ENCODE measurements around the gene PDE8A.
"Not testable (repeated sequence)": the region's sequence is repeated elsewhere in the genome, so short reads cannot be mapped to it uniquely, and the experiment has no call there.

PDE8A gene

DNA sequence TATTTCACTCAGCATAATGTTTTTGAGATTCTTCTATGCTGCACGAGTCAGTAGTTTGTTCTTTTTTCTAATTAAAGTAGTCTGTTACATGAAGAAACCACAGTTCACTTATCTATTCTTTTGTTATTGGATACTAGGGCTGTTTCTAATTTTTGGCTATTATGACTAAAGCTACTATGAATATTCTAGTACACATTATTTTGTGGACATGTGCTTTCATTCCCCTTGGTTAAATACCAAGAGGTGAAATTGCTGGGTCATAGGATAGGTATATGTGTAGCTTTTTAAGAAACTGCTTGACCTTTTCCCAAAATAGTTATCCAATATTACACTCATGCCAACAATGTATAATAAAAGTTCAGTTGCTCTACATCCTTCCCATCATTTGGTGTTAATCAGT is 8.9 kb downstream of the PDE8A start:
- DNase-seq (ENCODE audit: low read depth, low spot score), result no peak

- no peak for DNase-seq (ENCODE audit: low read depth, low spot score)
Observed at GRCh38 chr15:84991014-84991712, 9.5 kb downstream of the PDE8A start.

DNA sequence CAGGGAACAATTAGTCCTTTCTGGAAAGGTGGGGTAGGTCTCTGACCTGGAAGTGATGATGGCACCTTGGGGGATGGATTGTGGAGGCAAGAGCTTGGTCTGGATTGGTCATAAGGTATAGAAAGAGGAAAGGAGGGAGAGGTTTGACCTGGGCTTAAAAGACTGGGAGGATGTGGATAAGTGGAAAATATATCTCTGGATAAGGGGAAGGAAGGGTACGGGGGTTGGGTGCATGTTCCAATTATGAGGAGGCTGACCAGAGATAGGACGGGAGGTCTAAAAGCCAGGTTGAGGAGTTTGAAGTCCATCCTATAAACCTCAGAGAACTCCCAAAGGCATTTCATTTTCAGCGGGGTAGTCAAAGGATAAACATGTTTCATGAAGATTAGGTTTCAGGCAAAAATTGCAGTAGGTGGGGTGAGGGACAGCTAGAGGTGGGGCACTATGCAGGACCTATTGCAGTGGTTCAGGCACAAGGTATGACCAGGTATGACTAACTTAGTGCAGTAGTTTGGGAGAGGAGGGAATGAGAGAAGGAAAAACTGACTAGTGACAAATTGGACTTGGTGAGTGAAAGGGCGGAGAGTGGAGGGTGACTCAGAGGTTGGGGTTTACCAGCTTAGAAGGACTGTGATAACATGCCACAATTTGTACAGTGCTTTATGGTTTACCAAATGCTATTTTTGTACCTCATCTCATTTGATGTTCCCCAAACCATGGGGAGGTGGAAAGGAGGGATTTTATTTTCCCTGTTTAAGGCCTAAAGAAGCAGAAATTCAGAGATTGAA is 10.7 kb downstream of the PDE8A start:
- DNase-seq (ENCODE audit: low read depth, low spot score), result no peak

GRCh38 chr15:84996055-84996454 is 14.4 kb downstream of the PDE8A start:
- DNase-seq (ENCODE audit: low read depth, low spot score), result no peak

DNA sequence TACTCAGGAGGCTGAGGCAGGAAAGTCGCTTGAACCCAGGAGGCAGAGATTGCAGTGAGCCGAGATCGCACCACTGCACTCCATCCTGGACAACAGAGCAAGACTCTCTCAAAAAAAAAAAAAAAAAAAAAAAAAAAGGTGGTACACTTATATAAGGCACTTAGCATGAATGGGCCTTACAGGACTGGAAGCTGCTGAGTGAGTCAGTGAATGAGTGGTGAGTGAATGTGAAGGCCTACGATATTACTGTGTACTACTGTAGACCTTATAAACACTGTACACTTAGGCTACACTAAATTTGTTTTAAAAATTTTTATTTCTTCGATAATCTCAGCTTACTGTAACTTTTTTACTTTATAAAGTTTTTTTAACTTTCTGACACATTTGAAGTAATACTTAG is 15.1 kb downstream of the PDE8A start:
- not testable (repeated sequence) for DNase-seq (ENCODE audit: low read depth, low spot score)

DNA sequence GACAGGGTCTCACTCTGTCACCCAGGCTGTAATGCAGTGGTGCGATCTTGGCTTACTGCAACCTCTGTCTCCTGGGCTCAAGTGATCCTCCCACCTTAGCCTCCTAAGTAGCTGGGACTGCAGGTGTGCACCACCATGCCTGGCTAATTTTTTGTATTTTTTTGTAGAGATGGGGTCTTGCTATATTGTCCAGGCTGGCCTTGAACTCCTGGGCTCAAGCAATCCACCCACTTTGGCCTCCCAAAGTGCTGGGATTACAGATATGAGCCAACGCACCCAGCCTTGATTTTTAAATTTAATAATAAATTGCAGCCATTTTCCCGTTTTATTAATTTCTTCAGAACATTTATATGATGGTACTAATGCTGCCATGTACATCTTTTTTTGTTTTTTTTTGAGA is 15.6 kb downstream of the PDE8A start:
- not testable (repeated sequence) for DNase-seq (ENCODE audit: low read depth, low spot score)

DNA sequence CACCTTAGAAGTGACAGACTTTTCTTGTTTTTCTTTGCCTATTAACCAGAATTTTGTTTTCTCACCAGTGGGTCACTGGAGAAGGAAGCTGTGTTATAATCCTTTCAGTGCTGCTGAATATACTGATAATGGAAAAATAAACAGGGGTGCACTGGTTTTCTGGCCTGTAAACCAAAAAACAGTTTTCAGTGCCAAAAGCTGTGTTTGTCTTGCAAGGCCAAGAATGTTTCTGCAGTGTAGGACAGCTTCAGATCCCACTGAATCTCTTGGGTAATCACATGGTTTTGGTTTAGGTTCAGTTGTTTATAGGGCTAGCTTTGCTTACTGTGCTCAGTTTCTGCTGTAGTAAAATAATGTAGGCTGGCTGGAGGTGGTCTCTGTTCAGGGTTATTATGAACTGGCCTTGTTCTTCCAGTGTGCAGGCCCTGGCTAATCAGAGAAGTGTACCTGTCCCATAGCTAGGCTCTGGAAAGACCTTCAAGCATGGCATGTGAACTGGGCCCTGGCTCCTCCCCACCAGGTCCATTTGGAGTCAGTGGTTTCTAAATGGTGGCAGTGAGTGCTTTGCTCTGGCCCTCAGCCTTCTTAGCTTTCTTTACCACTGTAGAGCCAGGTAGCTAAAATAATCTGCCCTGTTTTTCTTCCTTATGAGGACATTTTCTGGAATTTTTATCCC is 18.7 kb downstream of the PDE8A start:
- DNase-seq (ENCODE audit: low read depth, low spot score), result no peak

DNA sequence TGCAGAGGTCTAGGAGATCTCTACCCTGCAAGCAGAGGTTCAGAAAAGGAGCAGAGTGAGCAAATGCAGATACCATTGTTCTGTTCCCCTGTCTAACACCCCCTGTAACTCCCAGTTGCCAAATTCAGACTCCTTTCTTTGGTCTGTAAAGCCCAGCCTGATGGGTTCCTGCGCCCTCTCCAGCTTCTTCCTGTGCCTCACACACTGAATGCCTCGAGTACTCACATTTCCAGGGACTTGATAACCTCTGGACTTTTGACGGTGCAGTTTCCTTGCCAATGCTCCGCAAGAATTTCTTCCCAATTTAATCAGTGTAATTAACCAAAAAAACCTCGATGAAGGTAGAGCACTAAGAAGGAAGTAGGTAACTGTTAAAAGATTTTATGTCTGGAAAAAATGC is 19.3 kb downstream of the PDE8A start:
- DNase-seq (ENCODE audit: low read depth, low spot score), result no peak

- DNase-seq (ENCODE audit: low read depth, low spot score), result no peak
Observed at GRCh38 chr15:85002517-85002916, 20.9 kb downstream of the PDE8A start.

DNA sequence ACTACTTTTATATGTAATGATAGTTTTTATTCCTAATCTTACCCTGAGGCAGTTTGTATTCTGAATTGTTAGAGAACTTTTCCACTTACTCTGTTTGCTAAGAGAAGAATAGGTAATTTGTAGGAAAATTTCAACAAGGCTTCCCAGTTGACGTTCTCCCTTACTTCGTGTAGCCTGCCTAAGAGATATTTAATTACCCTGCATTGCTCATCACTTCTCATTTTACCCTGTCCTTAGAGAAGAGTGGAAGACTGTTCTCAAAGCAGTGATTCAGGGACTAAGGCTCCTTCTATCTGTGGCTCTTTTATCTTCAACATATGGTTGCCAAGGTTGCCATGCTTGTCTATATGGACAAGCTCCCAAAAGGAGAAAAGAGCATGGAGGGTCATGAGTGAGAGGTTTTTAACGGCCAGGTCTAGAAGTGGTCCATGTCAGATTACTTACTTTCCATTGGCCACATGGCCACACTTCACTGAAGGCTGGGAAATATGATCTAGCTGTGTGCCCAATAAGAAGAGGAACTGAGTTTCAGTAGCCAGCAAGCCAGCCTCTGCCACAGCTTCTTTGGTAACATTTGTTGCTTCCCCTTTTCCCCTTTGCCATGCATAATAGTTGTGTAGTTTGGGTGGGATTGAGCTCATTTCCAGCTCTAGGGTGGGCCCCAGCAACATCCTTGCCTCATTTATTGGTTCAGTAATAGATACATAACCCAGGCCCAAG is 22.1 kb downstream of the PDE8A start:
- no peak for DNase-seq (ENCODE audit: low read depth, low spot score)

DNA sequence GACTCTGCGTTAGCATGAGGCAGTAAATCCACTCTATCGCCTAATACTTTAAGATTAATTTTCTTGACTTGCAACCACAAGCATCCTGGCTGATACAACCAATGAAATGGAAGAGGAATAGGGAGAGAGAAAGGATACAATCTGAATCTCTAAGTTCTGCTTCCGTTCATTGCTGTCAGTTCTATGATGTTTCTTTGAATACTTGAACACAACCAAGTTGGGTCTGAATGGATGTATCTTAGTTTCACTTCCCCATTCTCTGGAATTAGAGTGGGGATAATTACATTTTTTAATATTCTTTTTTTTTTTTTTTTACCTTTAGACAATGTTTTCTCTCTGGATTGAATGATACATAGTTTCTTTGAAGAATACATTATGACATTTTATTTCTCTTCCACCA is 22.9 kb downstream of the PDE8A start:
- no peak for DNase-seq (ENCODE audit: low read depth, low spot score)

DNA sequence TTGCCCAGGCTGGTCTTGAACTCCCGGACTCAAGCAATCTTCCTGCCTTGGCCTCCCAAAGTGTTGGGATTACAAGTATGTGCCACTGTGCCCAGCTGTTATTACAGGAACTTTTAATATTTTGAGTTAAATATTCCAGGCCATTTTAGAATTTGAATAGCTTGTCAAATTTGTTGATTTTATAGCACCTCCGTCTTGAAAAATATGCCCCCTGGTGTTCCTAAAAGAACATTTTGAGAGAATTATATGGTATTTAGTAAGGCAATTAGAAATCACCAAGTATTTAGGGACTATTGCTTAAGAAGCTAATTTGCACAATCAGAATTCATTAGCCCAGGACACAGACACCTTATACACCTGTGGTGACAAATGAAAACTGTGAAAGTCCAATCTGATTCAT is 23.7 kb downstream of the PDE8A start:
- DNase-seq (ENCODE audit: low read depth, low spot score), result no peak

- no peak for DNase-seq (ENCODE audit: low read depth, low spot score)
Observed at GRCh38 chr15:85005746-85006145, 24.1 kb downstream of the PDE8A start.

DNA sequence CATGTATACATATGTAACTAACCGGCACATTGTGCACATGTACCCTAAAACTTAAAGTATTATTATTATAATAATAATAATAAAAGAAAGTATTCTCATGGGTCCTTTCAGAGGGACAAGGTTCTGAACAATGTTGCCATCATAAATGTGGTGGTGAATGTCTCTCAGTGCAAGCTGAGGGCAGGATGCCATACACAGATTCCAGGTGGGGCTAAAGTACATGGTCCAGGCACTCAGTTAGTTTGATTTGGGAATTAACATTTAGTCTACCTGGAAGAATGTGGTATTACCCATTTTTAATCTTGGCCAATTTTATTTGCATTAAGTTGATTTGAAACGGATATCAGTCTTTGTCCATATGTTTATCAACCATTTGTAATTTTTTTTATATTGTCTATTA is 24.5 kb downstream of the PDE8A start:
- DNase-seq (ENCODE audit: low read depth, low spot score), result no peak

- no peak for DNase-seq (ENCODE audit: low read depth, low spot score)
Observed at GRCh38 chr15:85006655-85007054, 25.0 kb downstream of the PDE8A start.

DNA sequence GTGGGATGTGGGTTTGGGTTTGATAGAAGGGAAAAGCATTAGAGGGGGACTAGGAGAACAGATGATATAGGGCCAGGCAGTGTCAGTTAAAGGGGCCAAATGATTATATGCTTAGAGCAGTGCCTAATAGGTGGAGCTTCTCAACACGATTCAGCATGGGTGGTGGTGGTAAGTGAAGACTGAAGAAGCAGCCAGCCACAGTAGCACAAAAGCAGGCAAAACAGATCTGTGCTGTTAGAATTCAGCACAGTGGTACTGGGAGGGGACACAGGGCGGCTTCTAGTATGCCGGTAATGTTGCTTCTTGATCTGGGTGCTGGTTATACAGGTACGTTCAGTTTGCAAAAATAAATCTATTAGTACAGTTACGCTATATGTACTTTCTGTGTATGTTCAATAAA is 25.5 kb downstream of the PDE8A start:
- no peak for DNase-seq (ENCODE audit: low read depth, low spot score)

DNA sequence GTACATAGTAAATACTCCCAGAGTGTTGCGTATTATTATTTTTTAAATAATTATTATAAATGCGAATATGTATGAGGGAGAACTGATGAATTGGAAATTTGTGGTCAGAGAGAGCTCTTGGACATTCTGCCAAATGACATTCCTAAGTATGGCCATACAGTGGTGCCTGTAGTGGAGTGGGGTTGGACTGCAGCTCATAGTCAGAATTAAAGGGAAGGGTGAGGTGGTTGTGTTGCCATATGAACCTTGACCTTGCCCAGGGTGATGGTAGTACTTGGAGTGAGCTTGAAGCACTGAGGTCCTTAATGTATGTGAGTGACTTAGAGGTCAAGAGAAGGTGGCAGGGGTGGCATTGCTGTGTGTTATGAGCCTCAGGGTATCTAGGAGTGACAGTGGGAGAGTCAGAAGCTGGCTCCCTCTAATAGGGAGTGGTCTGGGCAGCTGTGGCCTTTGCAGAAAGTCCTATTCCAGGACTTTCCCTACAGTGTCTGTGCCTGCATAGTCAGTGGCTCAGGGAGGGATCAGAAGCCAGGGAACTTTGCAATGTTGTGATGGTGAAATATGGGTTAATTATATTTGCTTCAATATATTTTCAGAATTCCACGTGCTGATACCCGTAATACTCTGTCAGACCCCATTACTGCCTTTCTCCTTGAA is 26.2 kb downstream of the PDE8A start:
- DNase-seq (ENCODE audit: low read depth, low spot score), result no peak

DNA sequence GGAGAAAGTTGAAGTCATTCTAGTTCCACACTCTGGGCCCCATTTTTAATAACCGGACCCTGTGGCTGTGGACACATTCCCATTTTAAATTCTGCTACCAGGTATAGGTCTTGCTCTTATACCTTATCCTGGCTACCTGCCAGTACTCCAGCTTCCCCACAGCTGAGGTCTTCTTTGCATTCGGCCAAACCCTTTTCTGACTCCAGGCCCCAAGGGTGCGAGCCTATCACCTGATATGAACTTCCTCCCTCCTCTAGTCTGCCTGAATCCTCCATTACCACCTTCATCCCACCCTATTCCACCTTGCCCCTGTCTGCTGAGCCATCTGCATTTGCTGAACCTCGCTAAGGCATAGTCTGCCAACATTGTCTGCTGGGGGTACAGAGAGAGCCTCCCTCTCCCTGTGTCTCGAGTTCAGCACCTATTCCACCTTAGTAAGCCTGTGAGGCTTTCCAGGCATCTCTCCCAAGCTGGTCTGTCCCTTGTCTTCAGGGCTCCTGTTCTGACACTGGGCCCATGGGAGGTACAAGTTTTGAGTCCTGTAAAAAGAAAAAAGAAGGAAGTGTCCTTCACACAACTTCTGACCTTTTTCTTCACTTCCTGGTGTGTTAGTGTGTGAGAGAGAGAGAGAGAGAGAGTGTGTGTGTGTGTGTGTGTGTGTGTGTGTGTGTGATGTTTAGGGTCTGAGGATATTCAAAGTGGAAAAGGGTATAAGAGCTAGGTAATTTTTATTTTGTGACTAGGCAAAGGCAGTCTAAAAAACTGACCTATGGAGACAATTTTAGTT is 27.0 kb downstream of the PDE8A start:
- DNase-seq (ENCODE audit: low read depth, low spot score), result no peak

- no peak for DNase-seq (ENCODE audit: low read depth, low spot score)
Observed at GRCh38 chr15:85009435-85009834, 27.8 kb downstream of the PDE8A start.

GRCh38 chr15:85010071-85010385 is 28.4 kb downstream of the PDE8A start:
- DNase-seq (ENCODE audit: low read depth, low spot score), result no peak

All from smooth muscle cell of the brain vasculature (primary cell).